ENCODE results near the gene SLC5A3. TPM values are rescaled to one million over a fixed set of nuclear protein-coding genes. Genes with fewer than 3 reads are reported as not detected.

The SLC5A3 gene
- polyA plus RNA-seq, 3 donors: 1.2 to 3.3 (median 1.6) TPM

DNA sequence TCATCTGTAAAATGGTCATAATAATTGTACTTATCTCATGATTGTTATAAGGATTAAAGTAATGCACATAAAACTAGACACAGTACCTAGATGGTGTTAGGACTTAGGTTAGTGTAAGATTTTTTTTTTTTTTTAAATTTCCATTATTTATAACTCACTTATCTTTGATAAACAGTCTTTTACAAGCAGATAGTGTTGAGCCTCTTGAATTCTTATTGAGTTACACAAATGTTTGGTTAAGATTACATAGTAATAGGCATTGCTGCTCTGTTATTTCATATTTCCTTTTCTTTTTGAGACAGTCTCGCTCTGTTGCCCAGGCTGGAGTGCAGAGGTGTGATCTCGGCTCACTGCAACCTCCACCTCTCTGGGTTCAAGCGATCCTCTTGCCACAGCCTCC lies 15.4 kb downstream of the SLC5A3 start:
- Mint-ChIP-seq H3K4me3 (no peak overlapping the region), H3K27me3 (ENCODE audit: low read depth in 3 of 3) (no peaks in the 10 kb centered on the region), H3K36me3 (peaks cover 10 to 15% of the 10 kb centered on the region in 2 donors), H3K4me1 (peaks cover 16% of the 10 kb centered on the region), H3K27ac (peak overlapping the region in 1 of 7 donors; percentile 46), H3K9me3 (no peaks in the 10 kb centered on the region)
- Histone ChIP-seq H2AFZ (ENCODE audit: insufficient read depth, low read depth, low read length, poor library complexity, severe bottlenecking) (no peak overlapping the region), H4K20me1 (ENCODE audit: insufficient read depth, low read length) (peaks cover 92% of the 10 kb centered on the region), H3K9ac (ENCODE audit: insufficient read depth, low read length, poor library complexity, severe bottlenecking) (no peak overlapping the region), H3K36me3 (replicated peaks in 1 of 2; ENCODE audit: control insufficient read depth in 1 of 2, insufficient read depth in 2 of 2, low read length in 2 of 2) (peaks cover 0 to 39% of the 10 kb centered on the region in 2 donors), H3K4me2 (replicated peaks; ENCODE audit: extremely low read depth, low read length, poor library complexity, severe bottlenecking) (no peak overlapping the region), H3K9me3 (replicated peaks in 1 of 2; ENCODE audit: control insufficient read depth in 1 of 2, insufficient read depth in 1 of 2, low read length in 2 of 2) (no peaks in the 10 kb centered on the region), H3K27me3 (ENCODE audit: control insufficient read depth in 2 of 2, insufficient read depth in 2 of 2, low read length in 2 of 2) (no peaks in the 10 kb centered on the region), H3K27ac (ENCODE audit: low read depth in 1 of 2, low read length in 2 of 2) (no peak overlapping the region), H3K79me2 (ENCODE audit: insufficient read depth, low read length) (peaks cover 91% of the 10 kb centered on the region), H3K4me3 (replicated peaks in 1 of 3; ENCODE audit: low read depth in 2 of 3, low read length in 3 of 3) (no peak overlapping the region), H3K4me1 (ENCODE audit: control insufficient read depth in 1 of 2, insufficient read depth in 2 of 2, low read length in 2 of 2) (peaks cover 3 to 7% of the 10 kb centered on the region in 2 donors)
- intact Hi-C loops (cut with micrococcal nuclease): no loop called here
- TF ChIP-seq, protein P1, sequence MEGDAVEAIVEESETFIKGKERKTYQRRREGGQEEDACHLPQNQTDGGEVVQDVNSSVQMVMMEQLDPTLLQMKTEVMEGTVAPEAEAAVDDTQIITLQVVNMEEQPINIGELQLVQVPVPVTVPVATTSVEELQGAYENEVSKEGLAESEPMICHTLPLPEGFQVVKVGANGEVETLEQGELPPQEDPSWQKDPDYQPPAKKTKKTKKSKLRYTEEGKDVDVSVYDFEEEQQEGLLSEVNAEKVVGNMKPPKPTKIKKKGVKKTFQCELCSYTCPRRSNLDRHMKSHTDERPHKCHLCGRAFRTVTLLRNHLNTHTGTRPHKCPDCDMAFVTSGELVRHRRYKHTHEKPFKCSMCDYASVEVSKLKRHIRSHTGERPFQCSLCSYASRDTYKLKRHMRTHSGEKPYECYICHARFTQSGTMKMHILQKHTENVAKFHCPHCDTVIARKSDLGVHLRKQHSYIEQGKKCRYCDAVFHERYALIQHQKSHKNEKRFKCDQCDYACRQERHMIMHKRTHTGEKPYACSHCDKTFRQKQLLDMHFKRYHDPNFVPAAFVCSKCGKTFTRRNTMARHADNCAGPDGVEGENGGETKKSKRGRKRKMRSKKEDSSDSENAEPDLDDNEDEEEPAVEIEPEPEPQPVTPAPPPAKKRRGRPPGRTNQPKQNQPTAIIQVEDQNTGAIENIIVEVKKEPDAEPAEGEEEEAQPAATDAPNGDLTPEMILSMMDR (IDR thresholded peaks at IDR 0.05): no peak
- WGBS (ENCODE audit: insufficient coverage): no CpG with 5 or more reads among the region's 3 CpGs
- DNase-seq: no peak

DNA sequence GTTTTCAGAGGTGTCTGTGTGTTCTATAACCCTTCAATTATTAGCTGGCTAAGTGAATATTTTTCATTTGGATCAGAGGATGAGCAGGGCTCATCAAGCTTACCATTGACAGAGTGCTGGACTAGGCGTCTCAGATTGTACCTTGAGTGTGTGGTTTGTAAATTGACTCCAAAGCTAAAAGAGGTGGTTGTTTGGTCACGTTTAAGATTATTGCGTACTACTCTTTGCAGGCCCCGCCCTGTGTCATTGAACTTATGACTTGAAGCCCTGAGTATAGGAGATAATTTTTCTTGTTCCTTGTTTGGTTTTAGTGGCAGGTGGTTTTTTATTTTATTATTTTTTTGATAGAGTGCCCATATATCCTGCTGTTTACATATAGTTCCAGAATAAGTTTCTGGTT lies 17.7 kb downstream of the SLC5A3 start:
- no peaks in the 10 kb centered on the region for H3K9me3 Mint-ChIP-seq
- no peak overlapping the region for H3K4me2 ChIP-seq (replicated peaks; ENCODE audit: extremely low read depth, low read length, poor library complexity, severe bottlenecking)
- no peak overlapping the region for H3K27ac Mint-ChIP-seq
- no peak for DNase-seq
- peaks cover 23 to 28% of the 10 kb centered on the region in 2 donors for H3K36me3 Mint-ChIP-seq
- 72% methylated on average over 2 of the region's 4 CpGs for WGBS (ENCODE audit: insufficient coverage)
- H3K9ac ChIP-seq (ENCODE audit: insufficient read depth, low read length, poor library complexity, severe bottlenecking): no peak overlapping the region
- no peaks in the 10 kb centered on the region for H3K27me3 Mint-ChIP-seq (ENCODE audit: low read depth in 3 of 3)
- peaks cover 13 to 38% of the 10 kb centered on the region in 2 donors for H3K36me3 ChIP-seq (replicated peaks in 1 of 2; ENCODE audit: control insufficient read depth in 1 of 2, insufficient read depth in 2 of 2, low read length in 2 of 2)
- peaks cover 89% of the 10 kb centered on the region for H4K20me1 ChIP-seq (ENCODE audit: insufficient read depth, low read length)
- no peak overlapping the region for H3K4me3 Mint-ChIP-seq
- H3K9me3 ChIP-seq (replicated peaks in 1 of 2; ENCODE audit: control insufficient read depth in 1 of 2, insufficient read depth in 1 of 2, low read length in 2 of 2): no peaks in the 10 kb centered on the region
- intact Hi-C loops (cut with micrococcal nuclease): no loop called here
- no peak overlapping the region for H2AFZ ChIP-seq (ENCODE audit: insufficient read depth, low read depth, low read length, poor library complexity, severe bottlenecking)
- no peak overlapping the region for H3K4me3 ChIP-seq (replicated peaks in 1 of 3; ENCODE audit: low read depth in 2 of 3, low read length in 3 of 3)
- no peak overlapping the region for H3K27ac ChIP-seq (ENCODE audit: low read depth in 1 of 2, low read length in 2 of 2)
- peaks cover 16% of the 10 kb centered on the region for H3K4me1 Mint-ChIP-seq
- H3K4me1 ChIP-seq (ENCODE audit: control insufficient read depth in 1 of 2, insufficient read depth in 2 of 2, low read length in 2 of 2): peaks cover 3 to 7% of the 10 kb centered on the region in 2 donors
- H3K27me3 ChIP-seq (ENCODE audit: control insufficient read depth in 2 of 2, insufficient read depth in 2 of 2, low read length in 2 of 2): no peaks in the 10 kb centered on the region
- peaks cover 91% of the 10 kb centered on the region for H3K79me2 ChIP-seq (ENCODE audit: insufficient read depth, low read length)
- TF ChIP-seq, protein P1 (IDR thresholded peaks at IDR 0.05): no peak

All from CD14-positive monocyte (primary cell).